Muscle layer of colon (tissue), 2 donors: ENCODE results near the gene PCDHGB5.
A peak's percentile ranks its signal among the peaks of the same experiment; 100 is the strongest.
"Not testable (repeated sequence)": the region's sequence is repeated elsewhere in the genome, so short reads cannot be mapped to it uniquely, and the experiment has no call there.

Experiments
- H3K27ac ChIP-seq: one replicate; pipeline ENCODE4 v1.7.0; 2013; ENCODE audit warnings: low read depth, mild to moderate bottlenecking, low read length, moderate library complexity
- H3K27me3 ChIP-seq, 2 donors: one replicate each; pipeline ENCODE4 v1.7.0; 2013; ENCODE audit warnings: low read length in 2 of 2, mild to moderate bottlenecking in 2 of 2; ENCODE audit not compliant: insufficient read depth in 2 of 2, control insufficient read depth in 1 of 2
- H3K36me3 ChIP-seq: one replicate; pipeline ENCODE4 v1.7.0; 2013; ENCODE audit warnings: mild to moderate bottlenecking, low read length; ENCODE audit not compliant: insufficient read depth
- H3K4me1 ChIP-seq: one replicate; pipeline ENCODE4 v1.7.0; 2013; ENCODE audit warnings: mild to moderate bottlenecking, low read length; ENCODE audit not compliant: insufficient read depth
- H3K4me3 ChIP-seq, 2 donors: one replicate each; pipeline ENCODE4 v1.7.0; 2013; ENCODE audit warnings: low read length in 2 of 2, low read depth in 1 of 2, mild to moderate bottlenecking in 1 of 2, moderate library complexity in 1 of 2
- H3K9ac ChIP-seq: one replicate; pipeline ENCODE4 v1.7.0; 2013; ENCODE audit warnings: low read length
- H3K9me3 ChIP-seq: one replicate; pipeline ENCODE4 v1.7.0; 2013; ENCODE audit warnings: mild to moderate bottlenecking, low read length
- donor health status: abdominal sarcoma.
- donor health status: Adenocarcinoma of cecum.

The PCDHGB5 gene

DNA sequence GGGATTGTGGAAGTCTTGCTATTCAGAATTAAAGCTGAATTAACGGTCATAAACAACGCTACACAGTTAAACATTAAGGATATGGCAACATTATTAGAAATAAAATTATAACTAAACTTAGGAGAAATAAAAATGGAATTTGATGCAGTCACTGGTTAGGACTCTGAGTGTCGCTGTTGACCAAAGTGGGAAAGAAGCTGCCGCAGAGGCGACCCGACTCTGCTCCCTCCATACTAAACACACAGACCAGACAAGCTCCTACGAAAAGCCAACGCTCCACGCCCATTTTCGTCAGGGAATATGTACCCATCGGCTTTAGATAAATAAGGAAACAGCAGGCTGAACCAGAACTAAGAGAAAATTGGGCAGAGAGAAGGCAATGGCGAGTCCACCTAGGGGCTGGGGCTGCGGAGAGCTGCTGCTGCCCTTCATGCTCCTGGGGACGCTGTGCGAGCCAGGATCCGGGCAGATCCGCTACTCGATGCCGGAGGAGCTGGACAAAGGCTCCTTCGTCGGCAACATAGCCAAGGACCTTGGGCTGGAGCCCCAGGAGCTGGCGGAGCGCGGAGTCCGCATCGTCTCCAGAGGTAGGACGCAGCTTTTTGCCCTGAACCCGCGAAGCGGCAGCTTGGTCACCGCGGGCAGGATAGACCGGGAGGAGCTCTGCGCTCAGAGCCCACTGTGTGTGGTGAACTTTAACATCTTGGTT lies 33.6 kb upstream of the PCDHGB5 start, which contains the start of gene PCDHGA5:
Gene PCDHGA5 (plus strand): TSS at position 211 of the 709 bp plus-strand sequence. CDS start 169 bp downstream, at position 380.
- Histone ChIP-seq H3K27ac (no peak within 1 kb of the TSS), H3K4me3 (peak within 1 kb of the TSS; percentile 26 to 44), H3K9me3 (peaks cover 58% of the 10 kb centered on the region), H3K4me1 (no peaks in the 10 kb centered on the region), H3K27me3 (no peaks in the 10 kb centered on the region), H3K9ac (no peak within 1 kb of the TSS), H3K36me3 (no peaks in the 10 kb centered on the region)

DNA sequence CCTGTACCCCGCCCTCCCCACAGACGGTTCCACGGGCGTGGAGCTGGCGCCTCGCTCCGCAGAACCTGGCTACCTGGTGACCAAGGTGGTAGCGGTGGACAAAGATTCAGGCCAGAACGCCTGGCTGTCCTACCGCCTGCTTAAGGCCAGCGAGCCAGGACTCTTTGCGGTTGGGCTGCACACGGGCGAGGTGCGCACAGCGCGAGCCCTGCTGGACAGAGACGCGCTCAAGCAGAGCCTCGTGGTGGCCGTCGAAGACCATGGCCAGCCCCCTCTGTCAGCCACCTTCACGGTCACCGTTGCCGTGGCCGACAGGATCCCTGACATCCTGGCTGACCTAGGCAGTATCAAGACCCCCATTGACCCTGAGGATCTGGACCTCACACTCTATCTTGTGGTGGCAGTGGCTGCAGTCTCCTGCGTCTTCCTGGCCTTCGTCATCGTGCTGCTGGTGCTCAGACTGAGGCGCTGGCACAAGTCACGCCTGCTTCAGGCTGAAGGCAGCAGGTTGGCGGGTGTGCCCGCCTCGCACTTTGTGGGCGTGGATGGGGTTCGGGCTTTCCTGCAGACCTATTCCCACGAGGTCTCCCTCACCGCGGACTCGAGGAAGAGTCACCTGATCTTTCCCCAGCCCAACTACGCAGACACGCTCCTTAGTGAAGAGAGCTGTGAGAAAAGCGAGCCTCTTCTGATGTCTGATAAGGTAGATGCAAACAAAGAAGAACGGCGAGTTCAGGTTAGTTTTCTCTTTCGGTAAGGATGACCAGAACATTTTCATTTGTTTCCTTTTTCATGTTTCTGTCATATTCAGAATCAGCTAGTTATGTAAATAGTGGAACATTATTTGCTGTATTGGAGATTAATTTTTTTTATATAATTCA lies 31.5 kb upstream of the PCDHGB5 start:
- peaks cover 4% of the 10 kb centered on the region for H3K36me3 ChIP-seq
- no peak overlapping the region for H3K9ac ChIP-seq
- no peak overlapping the region for H3K27ac ChIP-seq
- H3K4me1 ChIP-seq: no peaks in the 10 kb centered on the region
- no peaks in the 10 kb centered on the region for H3K27me3 ChIP-seq
- peaks cover 61% of the 10 kb centered on the region for H3K9me3 ChIP-seq
- peak overlapping the region in 1 of 2 donors; percentile 44 for H3K4me3 ChIP-seq

DNA sequence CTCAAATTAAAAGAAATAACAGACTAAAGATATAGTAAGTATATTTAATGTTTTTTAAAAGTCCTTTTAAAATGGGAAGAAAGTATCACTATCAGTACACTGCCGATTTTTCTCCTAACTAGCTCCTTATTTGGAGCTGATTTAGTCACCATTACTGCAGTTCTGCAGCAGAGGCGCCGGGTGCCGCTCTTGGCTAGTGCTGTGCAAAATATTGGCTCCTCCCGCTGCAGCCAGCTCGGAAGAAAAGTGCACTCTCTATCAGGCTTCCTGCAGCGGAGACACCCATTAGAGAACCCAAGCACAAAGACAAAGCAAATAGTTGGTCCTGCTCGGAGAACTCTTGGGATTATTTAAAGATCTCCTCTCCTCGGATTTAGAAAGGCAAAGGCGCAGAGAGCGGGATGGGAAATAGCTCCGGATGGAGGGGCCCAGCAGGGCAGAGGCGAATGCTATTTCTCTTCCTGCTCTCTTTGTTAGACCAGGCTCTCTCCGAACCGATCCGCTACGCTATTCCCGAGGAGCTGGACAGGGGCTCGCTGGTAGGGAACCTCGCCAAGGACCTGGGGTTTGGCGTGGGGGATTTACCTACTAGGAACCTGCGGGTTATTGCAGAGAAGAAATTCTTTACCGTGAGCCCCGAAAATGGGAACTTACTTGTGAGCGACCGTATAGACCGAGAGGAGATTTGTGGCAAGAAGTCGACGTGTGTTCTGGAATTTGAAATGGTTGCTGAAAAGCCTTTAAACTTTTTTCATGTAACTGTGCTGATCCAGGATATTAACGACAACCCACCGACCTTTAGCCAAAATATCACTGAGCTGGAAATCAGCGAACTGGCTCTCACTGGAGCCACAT lies 27.5 kb upstream of the PCDHGB5 start, which contains the start of gene PCDHGB3:
Gene PCDHGB3 (plus strand): TSS at position 249 of the 855 bp plus-strand sequence. CDS start 153 bp downstream, at position 402.
- Histone ChIP-seq H3K36me3 (peaks cover 4% of the 10 kb centered on the region), H3K27ac (no peak within 1 kb of the TSS), H3K4me3 (peak within 1 kb of the TSS; percentile 32 to 50), H3K27me3 (no peaks in the 10 kb centered on the region), H3K4me1 (no peaks in the 10 kb centered on the region), H3K9me3 (peaks cover 70% of the 10 kb centered on the region), H3K9ac (no peak within 1 kb of the TSS)

DNA sequence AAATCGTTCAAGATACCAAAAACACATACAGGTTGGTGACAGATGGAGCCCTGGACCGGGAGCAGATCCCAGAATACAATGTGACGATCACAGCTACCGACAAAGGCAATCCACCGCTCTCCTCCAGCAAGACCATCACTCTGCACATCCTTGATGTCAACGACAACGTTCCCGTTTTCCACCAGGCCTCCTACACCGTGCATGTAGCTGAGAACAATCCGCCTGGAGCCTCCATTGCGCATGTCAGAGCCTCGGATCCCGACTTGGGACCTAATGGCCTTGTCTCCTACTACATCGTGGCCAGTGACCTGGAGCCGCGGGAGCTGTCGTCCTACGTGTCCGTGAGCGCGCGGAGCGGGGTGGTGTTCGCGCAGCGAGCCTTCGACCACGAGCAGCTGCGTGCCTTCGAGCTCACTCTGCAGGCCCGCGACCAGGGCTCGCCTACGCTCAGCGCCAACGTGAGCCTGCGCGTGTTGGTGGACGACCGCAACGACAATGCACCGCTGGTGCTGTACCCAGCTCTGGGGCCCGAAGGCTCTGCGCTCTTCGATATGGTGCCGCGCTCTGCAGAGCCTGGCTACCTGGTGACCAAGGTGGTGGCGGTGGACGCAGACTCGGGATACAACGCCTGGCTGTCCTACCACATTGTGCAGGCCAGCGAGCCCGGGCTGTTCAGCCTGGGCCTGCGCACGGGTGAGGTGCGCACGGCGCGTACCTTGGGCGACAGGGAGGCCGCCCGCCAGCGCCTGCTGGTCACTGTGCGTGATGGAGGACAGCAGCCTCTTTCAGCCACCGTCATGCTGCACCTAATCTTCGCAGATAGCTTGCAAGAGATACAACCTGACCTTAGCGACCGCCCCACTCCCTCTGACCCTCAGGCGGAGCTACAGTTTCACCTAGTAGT lies 25.9 kb upstream of the PCDHGB5 start:
- Histone ChIP-seq H3K4me3 (peak overlapping the region; percentile 42 to 52), H3K27me3 (no peaks in the 10 kb centered on the region), H3K4me1 (no peaks in the 10 kb centered on the region)

DNA sequence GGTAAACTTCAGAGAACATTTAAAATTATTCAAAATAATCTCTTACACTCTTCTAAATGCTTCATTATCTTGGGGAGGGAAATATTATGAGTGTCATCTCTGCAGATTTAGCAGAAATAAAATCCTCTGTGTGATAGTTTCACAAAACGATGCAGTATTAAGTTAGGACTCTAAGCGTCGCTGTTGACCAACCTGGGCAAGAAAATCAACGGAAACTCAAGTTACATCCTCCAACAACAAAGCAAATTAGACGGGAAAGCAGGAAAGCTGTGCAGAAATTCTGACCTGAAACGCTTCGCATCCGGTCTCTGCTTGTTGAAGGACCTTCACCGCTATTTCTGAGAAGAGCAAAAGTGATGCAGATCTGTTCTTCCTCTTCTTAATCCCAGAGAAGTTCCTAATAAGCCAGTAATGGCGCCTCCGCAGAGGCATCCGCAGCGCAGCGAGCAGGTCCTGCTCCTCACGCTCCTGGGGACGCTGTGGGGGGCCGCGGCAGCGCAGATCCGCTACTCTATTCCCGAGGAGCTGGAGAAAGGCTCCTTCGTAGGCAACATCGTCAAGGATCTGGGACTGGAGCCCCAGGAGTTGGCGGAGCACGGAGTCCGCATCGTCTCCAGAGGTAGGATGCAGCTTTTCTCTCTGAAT lies 24.0 kb upstream of the PCDHGB5 start, which contains the start of gene PCDHGA6:
Gene PCDHGA6 (plus strand): TSS at position 219 of the 645 bp plus-strand sequence. CDS start 193 bp downstream, at position 412.
- H3K27me3 ChIP-seq: no peaks in the 10 kb centered on the region
- H3K4me3 ChIP-seq: peak within 1 kb of the TSS; percentile 25 to 42
- H3K36me3 ChIP-seq: peaks cover 4% of the 10 kb centered on the region
- no peaks in the 10 kb centered on the region for H3K4me1 ChIP-seq
- H3K9me3 ChIP-seq: peaks cover 77% of the 10 kb centered on the region
- no peak within 1 kb of the TSS for H3K27ac ChIP-seq
- H3K9ac ChIP-seq: no peak within 1 kb of the TSS

More for the DNA sequence above, 25.9 kb upstream of the PCDHGB5 start:
- H3K27ac ChIP-seq: no peak overlapping the region
- peaks cover 4% of the 10 kb centered on the region for H3K36me3 ChIP-seq
- peaks cover 65% of the 10 kb centered on the region for H3K9me3 ChIP-seq
- no peak overlapping the region for H3K9ac ChIP-seq

DNA sequence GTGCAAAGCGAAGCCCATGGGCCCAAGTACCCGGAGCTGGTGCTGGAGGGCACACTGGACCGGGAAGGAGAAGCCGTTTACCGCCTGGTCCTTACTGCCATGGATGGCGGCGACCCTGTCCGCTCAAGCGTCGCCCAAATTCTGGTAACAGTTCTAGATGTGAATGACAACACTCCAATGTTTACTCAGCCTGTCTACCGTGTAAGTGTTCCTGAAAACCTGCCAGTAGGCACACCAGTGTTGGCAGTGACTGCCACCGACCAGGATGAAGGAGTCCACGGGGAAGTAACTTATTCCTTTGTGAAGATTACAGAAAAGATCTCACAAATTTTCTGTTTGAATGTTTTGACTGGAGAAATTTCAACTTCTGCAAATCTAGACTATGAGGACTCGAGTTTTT lies 23.1 kb upstream of the PCDHGB5 start:
- Histone ChIP-seq H3K4me1 (no peaks in the 10 kb centered on the region), H3K4me3 (peak overlapping the region; percentile 25 to 28), H3K9me3 (peaks cover 73% of the 10 kb centered on the region), H3K27me3 (no peaks in the 10 kb centered on the region), H3K36me3 (peaks cover 4% of the 10 kb centered on the region), H3K27ac (no peak overlapping the region), H3K9ac (no peak overlapping the region)

DNA sequence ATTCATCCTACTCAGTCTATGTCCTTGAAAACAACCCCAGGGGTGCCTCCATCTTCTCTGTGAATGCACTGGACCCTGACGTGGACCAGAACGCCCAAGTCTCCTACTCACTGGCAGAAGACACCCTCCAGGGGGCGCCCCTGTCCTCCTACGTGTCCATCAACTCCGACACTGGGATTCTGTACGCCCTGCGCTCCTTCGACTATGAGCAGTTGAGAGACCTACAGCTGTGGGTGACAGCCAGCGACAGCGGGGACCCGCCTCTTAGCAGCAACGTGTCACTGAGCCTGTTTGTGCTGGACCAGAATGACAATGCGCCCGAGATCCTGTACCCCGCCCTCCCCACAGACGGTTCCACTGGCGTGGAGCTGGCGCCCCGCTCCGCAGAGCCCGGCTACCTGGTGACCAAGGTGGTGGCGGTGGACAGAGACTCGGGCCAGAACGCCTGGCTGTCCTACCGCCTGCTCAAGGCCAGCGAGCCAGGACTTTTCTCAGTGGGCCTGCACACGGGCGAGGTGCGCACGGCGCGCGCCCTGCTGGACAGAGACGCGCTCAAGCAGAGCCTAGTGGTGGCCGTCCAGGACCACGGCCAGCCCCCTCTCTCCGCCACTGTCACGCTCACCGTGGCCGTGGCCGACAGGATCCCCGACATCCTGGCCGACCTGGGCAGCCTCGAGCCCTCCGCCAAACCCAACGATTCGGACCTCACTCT lies 22.1 kb upstream of the PCDHGB5 start:
- H3K36me3 ChIP-seq, H3K27ac ChIP-seq, H3K4me1 ChIP-seq, H3K27me3 ChIP-seq, H3K9ac ChIP-seq: not testable (repeated sequence)
- Histone ChIP-seq H3K4me3 (peak overlapping the region in 1 of 2 donors; percentile 38), H3K9me3 (peaks cover 68% of the 10 kb centered on the region)

DNA sequence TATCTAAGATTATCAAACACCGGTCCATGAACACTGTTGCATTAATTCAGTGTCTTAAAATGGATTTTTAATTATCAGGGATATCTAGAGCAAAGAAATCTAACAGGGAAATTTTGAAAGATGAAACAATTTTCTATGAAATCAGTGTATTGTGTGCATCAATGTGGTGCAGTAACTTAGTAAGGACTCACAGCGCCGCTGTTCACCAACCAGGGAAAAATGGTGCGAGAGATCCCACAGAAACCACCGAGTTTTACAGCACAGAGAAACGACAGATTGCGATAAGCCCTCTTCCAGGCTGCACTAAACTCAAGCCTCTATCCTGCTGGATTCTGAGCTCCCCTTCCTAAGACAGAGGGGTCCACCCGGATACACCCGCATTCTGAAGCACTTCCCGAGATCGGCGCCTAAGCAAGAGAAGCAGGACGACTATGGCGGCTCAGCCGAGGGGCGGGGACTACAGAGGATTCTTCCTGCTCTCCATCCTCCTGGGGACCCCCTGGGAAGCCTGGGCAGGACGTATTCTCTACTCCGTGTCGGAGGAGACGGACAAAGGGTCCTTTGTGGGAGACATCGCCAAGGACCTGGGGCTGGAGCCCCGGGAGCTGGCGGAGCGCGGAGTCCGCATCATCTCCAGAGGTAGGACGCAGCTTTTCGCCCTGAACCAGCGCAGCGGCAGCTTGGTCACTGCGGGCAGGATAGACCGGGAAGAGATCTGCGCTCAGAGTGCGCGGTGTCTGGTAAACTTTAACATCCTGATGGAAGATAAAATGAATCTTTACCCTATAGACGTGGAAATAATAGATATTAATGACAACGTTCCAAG lies 15.1 kb upstream of the PCDHGB5 start, which contains the start of gene PCDHGA7:
Gene PCDHGA7 (plus strand): TSS at position 274 of the 826 bp plus-strand sequence. CDS start 158 bp downstream, at position 432.
- Histone ChIP-seq H3K27ac (no peak within 1 kb of the TSS), H3K4me3 (peak within 1 kb of the TSS; percentile 12 to 47), H3K9me3 (peaks cover 73% of the 10 kb centered on the region), H3K9ac (no peak within 1 kb of the TSS), H3K4me1 (no peaks in the 10 kb centered on the region), H3K36me3 (no peaks in the 10 kb centered on the region), H3K27me3 (no peaks in the 10 kb centered on the region)

DNA sequence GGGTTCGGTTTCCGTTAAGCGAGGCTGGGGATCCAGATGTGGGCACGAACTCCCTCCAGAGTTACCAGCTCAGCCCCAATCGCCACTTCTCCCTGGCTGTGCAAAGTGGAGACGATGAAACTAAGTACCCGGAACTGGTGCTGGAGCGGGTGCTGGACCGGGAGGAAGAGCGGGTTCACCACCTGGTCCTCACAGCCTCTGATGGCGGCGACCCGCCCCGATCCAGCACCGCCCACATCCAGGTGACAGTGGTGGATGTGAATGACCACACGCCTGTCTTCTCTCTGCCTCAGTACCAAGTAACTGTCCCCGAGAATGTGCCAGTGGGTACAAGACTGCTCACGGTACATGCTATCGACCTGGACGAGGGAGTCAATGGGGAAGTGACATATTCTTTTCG lies 14.4 kb upstream of the PCDHGB5 start:
- Histone ChIP-seq H3K9ac (no peak overlapping the region), H3K4me3 (peak overlapping the region; percentile 12 to 47), H3K9me3 (peaks cover 69% of the 10 kb centered on the region), H3K27ac (no peak overlapping the region), H3K27me3 (no peaks in the 10 kb centered on the region), H3K36me3 (no peaks in the 10 kb centered on the region), H3K4me1 (no peaks in the 10 kb centered on the region)
